GM12878 (cell line): Measurements from ENCODE around the gene GGCX. TPM values are rescaled to one million over a fixed set of nuclear protein-coding genes. Genes with fewer than 3 reads are reported as not detected.

Source experiments
- CBX3 ChIP-seq: fragments of 200-600 bp; sonication (generic); IDR thresholded peaks from 2 replicates; pipeline ENCODE4 v1.6.1; 2016; ENCODE audit warnings: low read depth, borderline replicate concordance
- CEBPB ChIP-seq, 2 experiments: fragments of 150-350 bp in 1 of 2; IDR thresholded peaks; 2 replicates each; pipeline ENCODE4 v1.6.1; 2012 to 2014; ENCODE audit warnings: low read depth in 2 of 2, low read length in 2 of 2, borderline replicate concordance in 1 of 2, inconsistent platforms in 1 of 2
- CHD4 ChIP-seq: fragments of 200-600 bp; sonication (generic); IDR thresholded peaks from 2 replicates; pipeline ENCODE4 v1.6.1; 2016; ENCODE audit warnings: mild to moderate bottlenecking
- CTCF ChIP-seq, 3 experiments: IDR thresholded peaks in 2 of 3; conservative IDR thresholded peaks in 1 of 3; 2 replicates each; pipeline ENCODE4 v1.5.1; 2011; ENCODE audit warnings: low read depth in 3 of 3, low read length in 3 of 3, mild to moderate bottlenecking in 3 of 3, control low read depth in 2 of 3, moderate library complexity in 2 of 3, inconsistent platforms in 1 of 3, mixed read lengths in 1 of 3; ENCODE audit not compliant: control insufficient read depth in 2 of 3, insufficient read depth in 1 of 3; ENCODE audit errors: extremely low read depth in 1 of 3
- DPF2 ChIP-seq: fragments of 450-650 bp; IDR thresholded peaks from 2 replicates; pipeline ENCODE4 v1.6.1; 2017; ENCODE audit warnings: mild to moderate bottlenecking
- JUNB ChIP-seq: IDR thresholded peaks from 2 replicates; pipeline ENCODE4 v1.6.1; 2016; ENCODE audit warnings: antibody characterized with exemption, mild to moderate bottlenecking
- MAX ChIP-seq: IDR thresholded peaks from 2 replicates; pipeline ENCODE4 v1.6.1; 2012; ENCODE audit warnings: low read depth, low read length, improper control_type of control experiment
- NR2C2 ChIP-seq: IDR thresholded peaks from 2 replicates; pipeline ENCODE4 v1.6.1; 2011; ENCODE audit warnings: borderline replicate concordance, low read depth; ENCODE audit not compliant: control insufficient read depth, insufficient read length
- NR2F1 ChIP-seq: fragments of 450-650 bp; conservative IDR thresholded peaks from 2 replicates; pipeline ENCODE4 v1.6.1; 2017; ENCODE audit warnings: mild to moderate bottlenecking
- PBX3 ChIP-seq: IDR thresholded peaks from 2 replicates; pipeline ENCODE4 v1.6.1; 2011; ENCODE audit warnings: mild to moderate bottlenecking, low read depth, low read length, moderate library complexity; ENCODE audit not compliant: insufficient replicate concordance
- PML ChIP-seq: IDR thresholded peaks from 2 replicates; pipeline ENCODE4 v1.6.1; 2012; ENCODE audit warnings: low read length, inconsistent platforms
- RAD21 ChIP-seq: IDR thresholded peaks from 2 replicates; pipeline ENCODE4 v1.6.1; 2011; ENCODE audit warnings: mild to moderate bottlenecking, low read depth, low read length, moderate library complexity; ENCODE audit not compliant: insufficient read depth
- RCOR1 ChIP-seq: conservative IDR thresholded peaks from 2 replicates; pipeline ENCODE4 v1.6.1; 2012; ENCODE audit warnings: low read depth, low read length, improper control_type of control experiment
- REST ChIP-seq: IDR thresholded peaks from 2 replicates; pipeline ENCODE4 v1.6.1; 2012; ENCODE audit warnings: mild to moderate bottlenecking, low read depth, low read length
- RFX5 ChIP-seq: IDR thresholded peaks from 2 replicates; pipeline ENCODE4 v1.6.1; 2011; ENCODE audit warnings: low read depth, low read length, improper control_type of control experiment
- SKIL ChIP-seq: fragments of 450-650 bp; IDR thresholded peaks from 2 replicates; pipeline ENCODE4 v1.6.1; 2017; ENCODE audit warnings: mild to moderate bottlenecking, low read depth, inconsistent platforms; ENCODE audit not compliant: poor library complexity, severe bottlenecking
- TCF12 ChIP-seq: IDR thresholded peaks from 2 replicates; pipeline ENCODE4 v1.6.1; 2011; ENCODE audit warnings: low read depth, mild to moderate bottlenecking, low read length
- USF1 ChIP-seq: IDR thresholded peaks from 2 replicates; pipeline ENCODE4 v1.6.1; 2011; ENCODE audit warnings: borderline replicate concordance, low read depth, mild to moderate bottlenecking, moderate library complexity, mixed read lengths, low read length; ENCODE audit not compliant: insufficient read depth; ENCODE audit errors: extremely low read length
- ZBED1 ChIP-seq: IDR thresholded peaks from 2 replicates; pipeline ENCODE4 v1.6.1; 2016; ENCODE audit warnings: borderline replicate concordance
- polyA plus RNA-seq, 11 experiments: library from polyadenylated mRNA; depleted of rRNA in 4 of 11; unstranded in 6 of 11; stranded (reverse) in 5 of 11; fragments of >200 nt; fragmentation: Nextera tagmentation in 4 of 11; fragmentation: Illumina TruSeq in 1 of 11; extraction: Ambion mirVana in 4 of 11; extraction: Trizol in 1 of 11; gene quantifications; 1 replicate in 1 of 11; 2 replicates in 10 of 11; pipeline versions ENCODE4 v1.2.1 to v1.2.3, GENCODE V29; 2011 to 2016; ENCODE audit warnings: inconsistent platforms in 2 of 11, missing spikeins in 2 of 11, low read depth in 1 of 11
- total RNA-seq, 4 experiments: library from RNA; depleted of rRNA in 3 of 4; stranded (reverse); fragments of >200 nt in 3 of 4; fragmentation: Illumina TruSeq in 1 of 4; extraction: Trizol in 1 of 4; gene quantifications; 2 replicates each; pipeline versions ENCODE4 v1.2.1 to v1.2.3, GENCODE V29; 2013 to 2021

The GGCX gene
- total and polyA plus RNA-seq, 10 of the 15 experiments (the other 5 are each of a cell fraction or from before 2014, with no cell fraction given): 18.1 to 52.7 (median 25.0) TPM

GRCh38 chr2:85551698-85552678, 9.3 kb downstream of the GGCX start (continued):
- TF ChIP-seq REST (no peak), JUNB (no peak), NR2C2 (no peak), USF1 (no peak), PBX3 (no peak), CTCF (IDR thresholded peaks at IDR 0.05 in 2 of 3, conservative IDR thresholded peaks at IDR 0.05 in 1 of 3; ENCODE audit: control insufficient read depth in 2 of 3, extremely low read depth in 1 of 3, insufficient read depth in 1 of 3, low read depth in 3 of 3, low read length in 3 of 3) (peak; percentile 84 to 93 (median 92)), CHD4 (no peak), NR2F1 (no peak), RAD21 (peak; percentile 95), RFX5 (no peak), DPF2 (no peak), MAX (no peak), CEBPB (IDR thresholded peaks at IDR 0.05; ENCODE audit: borderline replicate concordance in 1 of 2, low read depth in 2 of 2, low read length in 2 of 2) (no peak), TCF12 (no peak), PML (no peak), ZBED1 (no peak), RCOR1 (no peak), SKIL (no peak), CBX3 (no peak)
